HK-2 (cell line): ENCODE data around the gene TCIRG1.
"Not testable (repeated sequence)": the region's sequence is repeated elsewhere in the genome, so short reads cannot be mapped to it uniquely, and the experiment has no call there.

ENCODE experiments used
- DNase-seq: peaks from one replicate; pipeline ENCODE4 v3.0.0-alpha.2; 2018; ENCODE audit not compliant: unreplicated experiment

TCIRG1 gene

GRCh38 chr11:68083517-68083916 is 44.7 kb downstream of the TCIRG1 start:
- DNase-seq, result no peak

- DNase-seq, result no peak
These were observed 50.9 kb downstream of the TCIRG1 start for GRCh38 chr11:68089679-68090078.

DNA sequence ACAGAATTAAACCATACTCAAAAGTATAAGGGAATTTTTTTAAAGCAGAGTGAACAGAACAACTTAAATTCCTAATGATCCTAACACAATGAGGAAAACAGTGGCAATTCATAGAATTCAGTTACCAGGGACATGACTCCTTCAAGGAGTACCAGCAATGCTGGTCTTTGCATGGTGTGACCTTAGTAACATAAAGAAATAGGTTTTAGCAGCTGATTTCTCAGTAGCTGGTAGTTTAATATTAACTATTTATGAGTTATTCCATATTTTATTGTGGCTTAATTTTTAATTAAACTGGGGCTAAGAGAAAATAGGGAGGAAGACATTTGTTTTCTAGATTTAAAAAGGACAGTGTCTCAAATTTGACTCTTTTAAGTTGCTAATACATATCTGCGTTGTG is 51.5 kb downstream of the TCIRG1 start:
- DNase-seq, result no peak

- DNase-seq, result no peak
These were observed 51.9 kb downstream of the TCIRG1 start for GRCh38 chr11:68090706-68091105.

- no peak for DNase-seq
These were observed 53.6 kb downstream of the TCIRG1 start for GRCh38 chr11:68092411-68092810.

GRCh38 chr11:68092946-68093345 is 54.1 kb downstream of the TCIRG1 start:
- not testable (repeated sequence) for DNase-seq

- no peak for DNase-seq
These were observed 54.7 kb downstream of the TCIRG1 start for GRCh38 chr11:68093565-68093964.

DNA sequence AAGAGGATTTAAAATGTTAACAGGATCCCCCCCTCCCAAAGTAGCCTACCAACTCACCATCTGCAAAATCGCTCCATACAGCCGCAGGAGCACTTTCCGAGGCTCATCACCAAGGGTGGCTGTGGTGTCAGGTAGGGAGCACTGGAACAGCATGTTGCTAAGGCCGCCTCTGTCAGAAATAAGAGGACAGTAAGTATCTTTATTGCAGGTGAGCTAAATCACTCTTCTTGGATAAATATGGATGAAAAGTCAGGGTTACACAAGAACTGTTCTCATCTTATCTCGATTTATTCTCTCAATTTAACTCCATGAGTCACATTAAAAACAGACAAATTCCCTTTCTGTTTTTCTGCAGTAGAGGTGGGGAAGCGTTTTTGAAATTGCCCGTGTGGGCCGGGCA is 58.1 kb downstream of the TCIRG1 start:
- no peak for DNase-seq

- DNase-seq, result no peak
These were observed 60.2 kb downstream of the TCIRG1 start for GRCh38 chr11:68099057-68099456.

DNA sequence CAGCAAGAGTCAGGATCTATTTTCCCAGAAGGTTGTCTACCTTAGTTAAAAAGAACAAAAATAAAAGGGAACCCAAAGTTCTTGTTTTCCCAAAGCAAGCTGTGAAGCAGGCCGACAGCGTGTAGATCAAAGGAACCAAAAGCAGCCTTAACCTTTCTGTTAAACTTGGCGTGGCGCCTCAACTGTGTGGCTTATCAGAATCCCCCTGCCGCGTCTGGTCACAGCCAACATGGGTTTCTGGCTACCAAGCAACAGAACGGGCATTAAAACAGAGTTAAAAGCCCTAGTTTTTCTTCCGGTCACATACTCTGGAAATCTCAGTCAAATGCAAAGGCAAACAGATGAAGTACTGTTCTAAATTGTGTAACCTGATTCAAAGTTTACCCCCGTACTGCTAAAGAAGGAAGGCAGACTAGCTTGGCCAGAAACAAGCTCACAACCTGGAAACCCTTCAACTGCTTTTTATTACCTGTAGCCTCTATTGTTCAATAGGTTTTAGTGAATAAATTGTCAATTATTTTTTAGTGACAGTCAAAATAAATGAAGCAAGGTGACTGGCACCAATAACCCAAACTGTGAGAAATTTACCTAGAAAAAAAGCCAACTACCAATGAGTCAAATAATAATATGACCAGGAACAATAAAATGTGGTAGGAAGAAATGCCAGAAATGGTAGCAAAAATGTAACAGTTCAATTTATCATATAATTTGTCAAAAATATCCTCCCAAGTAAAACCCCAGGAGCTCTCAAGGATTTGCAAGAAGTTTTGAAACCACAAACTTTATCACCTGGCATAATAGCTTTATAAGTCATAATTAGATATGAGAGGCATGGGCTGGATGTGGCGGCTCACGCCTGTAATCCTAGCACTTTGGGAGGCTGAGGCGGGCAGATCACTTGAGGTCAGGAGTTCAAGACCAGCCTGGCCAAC is 60.9 kb downstream of the TCIRG1 start:
- DNase-seq, result no peak
